Loucy (cell line): ENCODE data around the gene FHL1.

ENCODE experiments used
- CTCF ChIP-seq: fragments of 200-600 bp; sonication (generic); conservative IDR thresholded peaks from 2 replicates; pipeline ENCODE4 v1.5.1; 2014; ENCODE audit warnings: mild to moderate bottlenecking, antibody characterized with exemption, low read length
- EZH2phosphoT487 ChIP-seq: fragments of 200-600 bp; IDR thresholded peaks from 2 replicates; pipeline ENCODE4 v1.6.1; 2018; ENCODE audit warnings: antibody characterized with exemption, mild to moderate bottlenecking, moderate library complexity, borderline replicate concordance

DNA sequence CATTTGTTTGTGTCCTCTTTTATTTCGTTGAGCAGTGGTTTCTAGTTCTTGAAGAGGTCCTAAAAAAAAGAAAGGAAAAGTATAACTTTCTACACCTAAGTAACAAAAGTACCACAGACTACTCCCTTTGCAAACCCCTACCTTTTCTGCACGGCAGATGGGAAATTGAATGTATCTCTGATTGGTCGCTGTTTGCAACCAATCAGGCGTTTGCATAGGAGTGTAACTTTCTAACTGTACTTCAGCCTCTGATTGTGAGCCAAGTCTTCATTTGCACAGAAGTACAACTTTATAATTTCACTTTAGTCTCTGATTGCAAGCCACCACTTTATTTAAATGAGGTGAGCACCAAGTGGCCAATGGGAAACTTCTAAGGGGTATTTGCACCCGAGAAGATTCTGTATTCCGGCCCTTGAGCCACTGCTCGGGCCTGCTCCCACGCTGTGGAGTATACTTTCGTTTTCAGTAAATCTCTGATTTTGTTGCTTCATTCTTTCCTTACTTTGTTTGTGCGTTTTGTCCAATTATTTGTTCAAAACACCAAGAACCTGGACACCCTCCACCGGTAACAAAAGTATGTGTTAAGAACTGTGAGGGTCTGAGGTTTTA lies 40.3 kb upstream of the FHL1 start:
- no peak for TF ChIP-seq CTCF
- TF ChIP-seq EZH2phosphoT487: no peak
